PFSK-1 (cell line): ENCODE data around the gene GALNT5.

Experiments used
- FOXP2 ChIP-seq: optimal IDR thresholded peaks from 2 replicates; pipeline ENCODE3; 2011; ENCODE audit warnings: borderline replicate concordance, control low read depth, inconsistent platforms; ENCODE audit not compliant: insufficient read depth; ENCODE audit errors: extremely low read length, extremely low read depth
- POLR2AphosphoS5 ChIP-seq: IDR thresholded peaks from 2 replicates; pipeline ENCODE4 v1.6.1; 2012; ENCODE audit warnings: low read depth, mild to moderate bottlenecking, control low read depth, low read length, moderate library complexity
- SIN3A ChIP-seq: IDR thresholded peaks from 2 replicates; pipeline ENCODE4 v1.6.1; 2012; ENCODE audit warnings: mild to moderate bottlenecking, low read length, moderate library complexity, borderline replicate concordance; ENCODE audit not compliant: insufficient read depth
- TAF1 ChIP-seq: IDR thresholded peaks from 2 replicates; pipeline ENCODE4 v1.6.1; 2012; ENCODE audit warnings: low read length, control low read depth, borderline replicate concordance; ENCODE audit not compliant: insufficient read depth
- TF ChIP-seq, protein P1 (sequence below), 2 experiments: IDR thresholded peaks; 2 replicates each; pipeline versions ENCODE4 v1.6.1 to v1.8.0; 2011 to 2012; ENCODE audit warnings: low read depth in 2 of 2, low read length in 2 of 2, control low read depth in 1 of 2, inconsistent platforms in 1 of 2, mild to moderate bottlenecking in 1 of 2, moderate library complexity in 1 of 2; ENCODE audit not compliant: insufficient read depth in 1 of 2

The GALNT5 gene

DNA sequence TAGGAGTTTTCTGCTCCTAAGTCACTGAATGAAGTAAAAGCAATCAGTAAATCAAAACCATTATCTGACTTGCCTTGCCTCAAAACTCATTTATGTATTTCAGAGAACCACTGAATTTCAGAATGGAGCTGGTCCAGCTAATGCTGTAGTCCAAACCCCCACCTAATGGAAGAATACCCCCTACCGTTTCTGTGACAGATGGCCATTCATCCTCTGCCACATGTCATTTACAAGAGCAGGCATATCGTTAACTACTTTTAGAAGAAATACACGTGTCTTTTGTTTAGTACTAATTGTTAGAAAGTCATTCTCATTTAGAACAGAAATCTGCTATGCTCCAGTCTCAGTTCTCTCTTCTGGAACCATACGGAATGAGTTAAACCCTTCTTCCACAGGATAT is 12.8 kb upstream of the GALNT5 start:
- TF ChIP-seq SIN3A: no peak

DNA sequence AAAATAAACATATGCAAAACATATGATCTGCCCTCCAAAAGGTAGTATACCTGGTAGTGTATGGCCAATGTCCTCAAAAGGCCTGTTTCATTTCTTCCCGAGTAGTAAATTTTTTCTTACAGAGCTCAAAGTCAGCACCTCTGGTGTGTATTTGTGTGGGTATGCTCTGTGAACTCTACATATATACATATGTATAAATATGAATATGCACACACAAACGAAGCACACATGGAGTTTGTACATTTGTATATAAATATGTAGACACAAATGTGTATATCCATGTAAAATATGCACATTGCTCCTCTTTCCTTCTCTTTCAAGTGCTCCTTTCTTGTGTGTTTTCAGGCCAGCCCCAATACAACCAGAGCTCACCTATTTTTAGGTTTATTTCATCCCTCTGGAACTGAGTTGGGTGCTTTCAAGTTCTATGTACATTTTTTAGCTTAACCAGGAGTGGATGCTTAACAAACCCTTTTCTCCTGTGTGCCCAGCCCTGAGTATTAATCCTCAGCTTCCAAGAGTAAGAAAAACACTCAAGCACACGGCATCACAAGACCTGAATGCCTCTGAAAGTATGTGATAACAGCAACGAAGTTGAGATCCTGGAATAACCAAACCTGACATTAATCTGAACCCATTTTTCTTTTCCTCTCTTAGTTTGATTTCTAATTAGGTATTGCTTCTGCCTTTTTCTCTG is 12.2 kb upstream of the GALNT5 start:
- TF ChIP-seq FOXP2 (no peak), SIN3A (no peak), POLR2AphosphoS5 (no peak), TAF1 (no peak)
- TF ChIP-seq, protein P1, sequence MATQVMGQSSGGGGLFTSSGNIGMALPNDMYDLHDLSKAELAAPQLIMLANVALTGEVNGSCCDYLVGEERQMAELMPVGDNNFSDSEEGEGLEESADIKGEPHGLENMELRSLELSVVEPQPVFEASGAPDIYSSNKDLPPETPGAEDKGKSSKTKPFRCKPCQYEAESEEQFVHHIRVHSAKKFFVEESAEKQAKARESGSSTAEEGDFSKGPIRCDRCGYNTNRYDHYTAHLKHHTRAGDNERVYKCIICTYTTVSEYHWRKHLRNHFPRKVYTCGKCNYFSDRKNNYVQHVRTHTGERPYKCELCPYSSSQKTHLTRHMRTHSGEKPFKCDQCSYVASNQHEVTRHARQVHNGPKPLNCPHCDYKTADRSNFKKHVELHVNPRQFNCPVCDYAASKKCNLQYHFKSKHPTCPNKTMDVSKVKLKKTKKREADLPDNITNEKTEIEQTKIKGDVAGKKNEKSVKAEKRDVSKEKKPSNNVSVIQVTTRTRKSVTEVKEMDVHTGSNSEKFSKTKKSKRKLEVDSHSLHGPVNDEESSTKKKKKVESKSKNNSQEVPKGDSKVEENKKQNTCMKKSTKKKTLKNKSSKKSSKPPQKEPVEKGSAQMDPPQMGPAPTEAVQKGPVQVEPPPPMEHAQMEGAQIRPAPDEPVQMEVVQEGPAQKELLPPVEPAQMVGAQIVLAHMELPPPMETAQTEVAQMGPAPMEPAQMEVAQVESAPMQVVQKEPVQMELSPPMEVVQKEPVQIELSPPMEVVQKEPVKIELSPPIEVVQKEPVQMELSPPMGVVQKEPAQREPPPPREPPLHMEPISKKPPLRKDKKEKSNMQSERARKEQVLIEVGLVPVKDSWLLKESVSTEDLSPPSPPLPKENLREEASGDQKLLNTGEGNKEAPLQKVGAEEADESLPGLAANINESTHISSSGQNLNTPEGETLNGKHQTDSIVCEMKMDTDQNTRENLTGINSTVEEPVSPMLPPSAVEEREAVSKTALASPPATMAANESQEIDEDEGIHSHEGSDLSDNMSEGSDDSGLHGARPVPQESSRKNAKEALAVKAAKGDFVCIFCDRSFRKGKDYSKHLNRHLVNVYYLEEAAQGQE (IDR thresholded peaks at IDR 0.05; ENCODE audit: insufficient read depth in 1 of 2, low read depth in 2 of 2, low read length in 2 of 2): no peak

DNA sequence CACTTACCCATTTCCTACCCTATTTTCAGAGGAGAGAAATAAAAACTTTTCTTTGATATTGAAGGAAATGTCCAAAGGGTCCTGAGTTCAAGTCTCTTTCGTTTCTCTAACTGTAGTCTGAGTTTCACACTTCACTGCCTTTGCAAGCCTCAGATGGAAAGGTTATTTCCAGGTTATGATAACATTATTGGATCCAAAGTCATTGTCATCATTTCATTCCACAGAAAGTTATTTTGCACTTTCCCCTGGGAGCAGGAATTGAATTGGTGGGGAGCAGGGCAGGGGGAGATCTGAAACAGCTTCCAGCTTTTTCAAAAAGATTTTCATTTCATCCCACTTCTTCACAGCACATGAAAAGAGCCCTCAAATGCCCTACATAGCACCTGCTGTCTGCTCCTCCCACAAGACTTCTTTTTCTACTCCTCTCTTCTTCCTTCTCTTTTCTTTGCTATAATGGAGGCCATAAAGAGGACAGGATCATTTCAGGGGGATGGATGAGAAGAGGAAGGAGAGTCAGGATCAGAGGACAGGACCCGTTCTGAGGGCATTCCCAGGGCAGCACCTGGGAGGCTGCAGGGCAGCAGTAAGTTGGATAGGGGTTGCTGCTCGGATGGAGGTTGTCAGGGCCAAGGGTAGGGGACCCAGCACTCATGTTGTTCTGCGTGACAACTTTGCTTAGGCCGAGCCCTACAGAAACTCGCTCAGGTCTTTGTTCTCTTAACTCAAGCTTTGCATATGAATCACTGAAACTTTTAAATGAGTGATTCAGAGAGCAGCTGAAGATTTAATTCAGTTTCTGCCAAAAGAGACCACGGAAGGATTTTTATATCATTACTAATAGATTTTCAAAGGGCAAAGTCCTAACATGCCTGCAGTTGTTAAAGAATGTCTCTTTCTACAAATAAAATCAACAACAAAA is 11.4 kb upstream of the GALNT5 start:
- TF ChIP-seq SIN3A (no peak), TAF1 (no peak), FOXP2 (no peak), POLR2AphosphoS5 (no peak)
- TF ChIP-seq, protein P1 (IDR thresholded peaks at IDR 0.05; ENCODE audit: insufficient read depth in 1 of 2, low read depth in 2 of 2, low read length in 2 of 2): no peak

DNA sequence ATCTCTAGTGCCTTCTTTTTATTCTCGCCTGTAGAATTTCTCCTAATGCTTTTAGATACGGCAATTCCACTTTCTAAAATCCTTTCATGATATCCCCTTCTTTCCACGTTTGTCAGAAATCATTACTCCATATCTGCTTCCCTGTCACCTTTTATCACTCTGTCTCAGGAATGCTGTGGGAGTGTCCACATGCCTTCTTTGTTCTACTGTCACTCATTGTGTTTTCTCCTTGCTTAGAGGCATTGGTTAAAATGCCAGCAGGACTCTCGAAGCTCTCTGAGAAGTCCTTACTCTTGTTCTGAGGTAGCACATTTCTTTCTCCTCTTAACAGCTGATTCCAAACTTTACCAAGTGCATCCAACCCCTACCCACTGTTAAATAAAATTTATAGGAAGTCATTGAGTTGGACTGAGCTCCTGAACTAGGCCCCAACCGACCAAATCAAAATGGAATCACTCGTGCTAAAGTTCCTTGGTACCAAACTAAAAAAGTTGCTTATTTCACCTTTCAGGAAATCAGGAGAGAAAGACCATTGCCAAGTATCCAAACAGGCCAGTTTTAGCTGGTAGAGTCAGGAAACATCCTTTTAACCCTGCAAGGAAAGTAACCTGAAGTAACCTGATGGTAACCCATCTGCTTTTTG is 10.6 kb upstream of the GALNT5 start:
- no peak for TF ChIP-seq TAF1
- TF ChIP-seq FOXP2: no peak
- no peak for TF ChIP-seq SIN3A
- TF ChIP-seq, protein P1 (IDR thresholded peaks at IDR 0.05; ENCODE audit: insufficient read depth in 1 of 2, low read depth in 2 of 2, low read length in 2 of 2): no peak
- TF ChIP-seq POLR2AphosphoS5: no peak

DNA sequence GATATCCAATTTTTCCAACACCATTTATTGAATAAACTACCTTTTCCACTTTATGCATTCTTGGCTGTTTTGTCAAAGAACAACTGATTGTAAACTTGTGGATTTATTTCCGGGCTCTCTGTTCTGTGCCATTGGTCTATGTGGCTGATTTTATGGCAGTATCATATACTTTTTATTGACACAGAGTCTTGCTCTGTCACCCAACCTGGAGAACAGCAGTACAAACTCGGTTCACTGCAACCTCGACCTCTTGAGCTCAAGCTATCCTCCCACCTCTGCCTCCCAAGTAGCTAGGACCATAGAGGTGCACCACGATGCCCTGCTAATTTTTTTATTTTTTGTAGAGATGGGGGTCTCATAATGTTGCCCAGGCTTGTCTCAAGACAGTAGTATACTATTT is 6.7 kb upstream of the GALNT5 start:
- TF ChIP-seq, protein P1 (IDR thresholded peaks at IDR 0.05; ENCODE audit: insufficient read depth in 1 of 2, low read depth in 2 of 2, low read length in 2 of 2): no peak
- no peak for TF ChIP-seq POLR2AphosphoS5
- TF ChIP-seq FOXP2: no peak
- no peak for TF ChIP-seq SIN3A
- TF ChIP-seq TAF1: no peak
